Activated T-cell treated with anti-CD3 and anti-CD28 coated beads for 1 hour (primary cell): Measurements from ENCODE around the gene CNTNAP2.

Experiments used
- DNase-seq: peaks from one replicate; pipeline ENCODE4 v3.0.0-alpha.2; 2020; ENCODE audit warnings: low read depth

CNTNAP2 gene

DNA sequence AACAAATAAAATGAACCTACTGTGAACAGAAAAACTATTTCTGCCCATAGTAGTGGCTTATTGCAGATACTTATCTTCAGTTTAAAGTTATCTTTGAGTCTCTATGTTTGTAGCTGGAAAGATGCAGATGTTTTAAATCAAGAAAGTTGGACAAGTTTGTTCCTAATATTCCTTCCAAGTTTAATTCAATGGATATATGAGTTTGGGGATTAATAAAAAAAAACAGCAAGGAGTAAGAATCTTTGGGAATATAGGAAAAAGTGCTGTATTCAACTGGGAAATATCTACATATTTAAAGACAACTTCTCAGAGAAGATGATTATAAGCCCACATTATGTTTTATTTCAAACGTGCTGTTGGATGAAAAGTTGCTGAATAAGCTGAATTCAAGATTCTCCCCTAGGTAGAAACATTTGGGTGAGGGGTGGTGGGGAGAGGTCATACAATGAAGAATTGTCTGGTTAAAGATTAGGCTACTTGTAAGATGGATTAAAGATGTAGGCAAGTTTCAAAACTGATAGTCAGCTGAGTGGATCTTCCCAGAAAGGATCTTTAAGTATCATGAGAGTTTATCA lies 1135.2 kb downstream of the CNTNAP2 start:
- no peak for DNase-seq

DNA sequence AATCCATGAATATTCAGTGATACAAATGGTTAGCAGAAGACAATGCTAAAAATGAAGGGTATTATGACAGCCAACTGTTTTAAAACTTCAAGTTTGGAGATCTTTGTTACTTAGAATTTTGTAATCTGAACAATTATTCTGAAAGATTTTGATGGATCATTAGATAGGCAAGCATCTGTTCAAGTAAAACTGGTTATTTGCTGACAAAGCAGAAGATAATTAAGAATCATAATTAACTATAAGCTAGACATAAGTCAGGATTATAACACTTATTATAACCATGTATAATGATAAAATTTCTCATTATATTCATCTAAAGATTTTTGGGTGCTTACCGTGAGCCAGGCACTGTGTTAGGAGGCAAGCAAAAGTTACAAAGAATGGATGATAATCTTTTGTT lies 1145.1 kb downstream of the CNTNAP2 start:
- DNase-seq: no peak

DNA sequence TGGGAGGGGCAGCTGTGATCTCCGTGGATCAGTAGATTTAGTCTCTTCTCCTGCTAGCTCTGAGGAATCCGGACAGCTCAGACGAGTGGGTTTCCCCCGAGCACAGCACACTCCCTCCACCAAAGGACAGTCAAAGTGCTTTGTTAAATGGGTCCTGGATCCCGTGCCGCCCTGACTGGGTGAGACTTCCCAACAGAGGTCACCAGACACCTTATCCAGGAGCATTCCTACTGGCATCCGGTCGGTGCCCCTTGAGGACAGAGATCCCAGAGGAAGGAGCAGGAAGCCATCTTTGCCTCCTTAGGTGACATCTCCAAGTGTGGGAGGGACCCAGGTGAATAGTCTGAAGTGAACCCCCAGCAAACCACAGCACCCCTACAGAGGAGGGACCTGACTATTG lies 1148.9 kb downstream of the CNTNAP2 start:
- no peak for DNase-seq

- no peak for DNase-seq
These were observed 1159.5 kb downstream of the CNTNAP2 start for GRCh38 chr7:147276106-147276505.

DNA sequence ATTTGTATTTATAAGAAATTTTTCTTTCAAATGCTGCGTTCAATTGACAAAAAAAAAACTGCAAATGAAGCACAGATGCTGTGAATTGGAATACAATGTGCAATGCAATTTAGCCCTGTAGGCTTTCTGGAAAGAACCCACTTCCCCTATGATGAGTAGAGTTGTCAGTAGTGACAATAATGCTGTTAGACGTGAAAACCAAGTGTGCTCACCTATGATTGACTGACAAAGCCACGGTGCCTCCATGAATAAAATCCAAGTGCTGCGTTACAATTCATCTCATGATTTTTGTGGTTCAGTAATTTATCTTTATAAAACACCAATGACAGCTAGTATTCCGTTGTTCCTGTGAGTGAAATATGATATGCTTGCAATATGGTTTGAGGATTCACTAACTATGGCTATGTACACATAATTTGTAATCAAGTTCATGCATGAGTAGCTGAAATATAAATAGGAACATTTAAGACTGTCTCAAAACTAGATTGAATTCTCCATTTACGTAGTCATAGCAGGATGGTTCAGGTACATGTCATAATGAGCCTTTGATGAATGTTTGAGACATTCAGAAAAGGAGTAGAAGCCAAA lies 1160.3 kb downstream of the CNTNAP2 start:
- no peak for DNase-seq

GRCh38 chr7:147279514-147279913 lies 1162.9 kb downstream of the CNTNAP2 start:
- no peak for DNase-seq

- DNase-seq: no peak
These were observed 1163.4 kb downstream of the CNTNAP2 start for GRCh38 chr7:147279964-147280374.

- no peak for DNase-seq
These were observed 1165.6 kb downstream of the CNTNAP2 start for GRCh38 chr7:147282204-147282603.

DNA sequence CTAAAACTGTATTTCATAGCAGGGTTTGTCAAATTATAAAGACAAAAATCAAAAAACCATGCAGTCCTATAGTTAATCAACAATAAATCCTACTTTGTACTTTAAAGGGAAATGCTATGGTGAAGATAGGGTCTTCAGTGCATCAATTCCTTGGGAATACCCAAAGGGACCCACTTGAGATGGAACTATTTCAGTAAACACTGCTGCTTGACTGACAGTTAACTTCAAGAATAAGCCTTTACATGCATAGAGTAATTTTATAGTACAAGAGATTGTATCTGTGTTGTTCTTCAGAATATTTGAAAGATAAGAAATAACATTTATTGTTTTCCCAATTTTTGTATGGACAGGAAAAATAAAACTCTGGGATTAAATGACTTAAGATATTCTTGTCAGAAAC lies 1179.6 kb downstream of the CNTNAP2 start:
- no peak for DNase-seq

DNA sequence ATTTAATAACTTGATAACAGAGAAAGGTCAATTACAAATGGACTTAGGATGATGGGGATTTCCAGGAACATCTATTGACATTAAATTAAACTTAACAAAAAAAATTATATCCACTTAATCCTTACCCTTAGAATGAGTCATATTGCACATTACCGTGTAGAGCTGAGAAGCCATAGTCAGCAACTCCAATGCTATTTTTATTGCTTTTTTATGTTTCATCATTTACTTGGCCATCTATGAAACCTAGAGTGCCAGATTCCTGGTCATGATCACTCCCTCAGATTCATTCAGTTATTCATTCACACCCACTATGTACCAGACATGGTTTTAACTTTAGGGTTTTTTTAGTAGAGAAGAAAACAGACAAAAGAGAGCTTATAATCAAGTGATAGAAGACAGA lies 1180.4 kb downstream of the CNTNAP2 start:
- no peak for DNase-seq

DNA sequence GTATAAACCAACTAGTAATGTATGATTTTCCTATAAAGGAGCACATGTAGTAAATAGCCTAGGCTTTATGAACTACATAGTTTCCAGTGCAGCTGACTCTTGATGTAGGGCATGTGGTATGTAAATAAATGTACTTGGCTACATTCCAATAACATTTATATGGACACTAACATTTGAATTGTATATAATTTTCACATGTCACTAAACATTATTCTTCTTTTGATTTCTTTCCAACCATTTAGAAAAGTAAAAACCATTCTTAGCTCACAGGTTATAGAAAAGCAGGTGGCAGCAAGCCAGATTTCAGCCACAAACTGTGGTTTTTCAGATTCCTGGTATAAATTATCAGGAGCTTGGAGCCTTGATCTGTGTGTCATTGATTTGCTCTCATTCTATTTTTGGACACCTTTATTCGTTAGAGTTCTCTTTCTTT lies 1182.0 kb downstream of the CNTNAP2 start:
- DNase-seq: no peak

DNA sequence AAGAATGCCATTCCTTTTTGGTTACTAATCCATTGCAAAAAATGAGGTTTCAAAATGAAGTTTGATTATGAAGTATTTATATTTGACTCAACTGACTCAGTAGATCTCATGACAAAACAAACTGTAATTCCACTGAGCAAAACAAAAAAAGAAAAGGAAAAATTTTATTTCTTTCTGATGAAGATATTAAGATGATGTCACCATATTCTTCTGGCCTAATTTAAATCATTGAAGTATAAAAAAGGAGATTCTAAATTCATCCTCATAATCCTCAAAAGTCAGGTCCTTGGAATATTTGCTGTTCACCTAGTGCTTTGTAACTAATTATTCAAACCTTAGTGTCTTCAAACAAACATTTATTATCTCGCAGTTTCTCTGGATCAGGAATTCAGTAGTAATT lies 1183.7 kb downstream of the CNTNAP2 start:
- DNase-seq: no peak

GRCh38 chr7:147304376-147304775 lies 1187.8 kb downstream of the CNTNAP2 start:
- DNase-seq: no peak

DNA sequence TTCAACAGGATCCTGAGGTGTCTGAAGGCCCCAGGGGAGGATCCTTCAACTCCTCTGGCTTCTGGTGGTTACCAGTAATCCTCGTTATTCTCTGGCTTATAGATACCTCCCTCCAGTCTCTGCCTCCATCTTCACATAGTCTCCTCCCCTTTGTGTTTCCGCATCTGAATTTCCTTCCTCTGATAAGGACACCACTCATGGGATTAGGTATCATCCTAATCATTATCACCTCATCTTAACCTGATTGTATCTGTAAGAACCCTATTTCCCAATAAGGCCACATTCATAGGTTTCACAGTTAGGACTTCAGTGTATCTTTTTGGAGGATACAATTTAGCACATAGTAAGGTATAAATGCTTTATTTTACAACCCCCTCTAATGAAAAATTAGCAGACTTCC lies 1189.2 kb downstream of the CNTNAP2 start:
- DNase-seq: no peak

DNA sequence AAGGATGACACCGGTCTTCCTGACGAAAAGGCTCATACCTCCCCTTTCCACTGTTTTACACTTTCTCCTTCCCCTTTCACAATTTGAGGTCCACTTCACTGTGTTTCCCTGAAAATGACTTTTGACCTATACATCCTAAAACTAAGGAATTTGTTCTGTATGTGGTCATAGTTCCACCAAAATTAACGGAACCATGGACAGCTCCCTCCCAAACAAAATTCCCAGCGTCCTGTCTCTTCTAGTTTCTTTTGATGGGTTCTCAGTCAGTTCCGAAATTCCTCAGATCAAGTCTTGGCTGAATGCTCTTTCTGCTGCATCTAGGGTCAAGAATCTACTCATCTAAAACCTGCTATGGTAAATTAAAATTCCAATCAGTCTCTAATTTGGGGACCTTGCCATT lies 1191.9 kb downstream of the CNTNAP2 start:
- no peak for DNase-seq

DNA sequence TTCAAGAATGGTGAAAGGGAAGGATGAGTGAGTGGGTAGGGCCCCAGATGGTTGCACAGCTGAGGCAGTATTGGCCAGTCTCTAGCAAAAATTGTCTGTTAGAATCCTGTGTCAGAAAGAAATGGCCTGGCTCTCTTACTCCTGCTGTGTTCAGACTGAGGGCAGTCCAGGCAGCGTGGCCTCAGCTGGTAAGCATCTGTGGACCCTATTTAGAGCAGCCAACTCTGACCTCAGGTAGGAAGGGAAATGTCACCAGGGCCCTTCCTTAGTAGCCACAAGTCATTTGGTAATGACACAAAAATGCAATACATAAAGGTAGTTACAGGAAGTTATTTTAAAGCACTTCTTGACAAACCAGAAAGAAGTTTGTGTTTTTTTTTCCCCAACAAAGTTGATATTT lies 1194.7 kb downstream of the CNTNAP2 start:
- no peak for DNase-seq

- no peak for DNase-seq
These were observed 1204.9 kb downstream of the CNTNAP2 start for GRCh38 chr7:147321504-147321903.

GRCh38 chr7:147332988-147333387 lies 1216.4 kb downstream of the CNTNAP2 start:
- DNase-seq: no peak

DNA sequence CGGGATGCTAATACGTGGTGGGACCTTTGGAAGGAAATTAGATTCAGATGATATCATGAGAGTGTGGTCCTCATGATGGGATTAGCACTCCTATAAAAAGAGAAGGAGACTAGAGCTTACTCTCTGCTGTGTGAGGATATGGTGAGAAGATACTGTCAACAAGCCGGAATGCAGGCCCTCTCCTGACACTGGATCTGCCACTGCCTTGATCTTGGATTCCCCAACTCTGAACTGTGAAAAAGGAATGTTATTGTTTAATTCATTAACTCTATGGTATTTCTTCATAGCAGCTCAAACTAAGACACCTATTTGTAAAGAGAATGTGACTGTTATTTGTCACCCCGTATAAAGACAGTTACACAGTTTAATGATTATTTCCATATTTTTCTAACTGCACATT lies 1246.5 kb downstream of the CNTNAP2 start:
- no peak for DNase-seq

- DNase-seq: no peak
These were observed 1259.6 kb downstream of the CNTNAP2 start for GRCh38 chr7:147376192-147376591.

DNA sequence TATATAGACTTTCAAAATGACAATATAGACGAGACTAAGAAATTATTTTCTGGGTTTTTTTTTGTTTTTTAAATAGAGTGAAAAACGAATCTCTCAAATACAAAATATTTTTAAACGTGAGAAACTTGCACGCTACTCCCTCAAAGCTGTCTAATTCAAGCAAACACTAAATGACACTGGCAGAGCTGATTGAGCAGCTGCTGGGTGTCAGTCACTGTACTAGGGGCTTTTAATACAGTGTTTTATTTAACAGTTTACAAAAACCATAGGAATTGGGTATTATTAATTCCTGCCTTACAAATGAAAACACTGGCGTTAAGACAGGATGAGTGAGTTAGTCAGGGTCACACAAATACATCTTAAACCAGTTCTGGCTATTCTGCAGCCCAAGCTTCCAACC lies 1264.3 kb downstream of the CNTNAP2 start:
- no peak for DNase-seq

- no peak for DNase-seq
These were observed 1277.7 kb downstream of the CNTNAP2 start for GRCh38 chr7:147394329-147394728.

DNA sequence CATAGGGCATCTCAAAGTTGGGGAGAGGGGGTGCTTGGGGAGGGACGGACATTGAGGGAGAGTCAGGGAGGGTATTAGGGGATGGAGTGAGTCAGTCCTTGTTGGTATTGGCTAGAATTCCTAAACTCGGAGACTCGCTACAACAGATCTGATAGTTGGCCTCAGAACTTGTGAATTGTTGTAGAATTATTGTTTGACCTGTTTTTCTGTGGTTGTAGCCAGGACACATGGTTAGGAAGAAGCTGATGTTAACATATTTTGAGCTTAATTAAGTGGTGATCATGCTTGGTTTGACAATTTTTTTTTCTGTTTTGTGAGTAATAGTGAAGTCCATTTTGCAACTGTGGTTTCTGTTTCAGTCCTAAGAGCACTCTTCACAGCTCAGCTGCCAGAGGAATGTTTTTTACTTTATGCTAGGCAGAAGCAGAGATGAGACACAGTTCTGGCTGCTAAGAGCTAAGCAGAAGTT lies 1283.7 kb downstream of the CNTNAP2 start:
- no peak for DNase-seq

DNA sequence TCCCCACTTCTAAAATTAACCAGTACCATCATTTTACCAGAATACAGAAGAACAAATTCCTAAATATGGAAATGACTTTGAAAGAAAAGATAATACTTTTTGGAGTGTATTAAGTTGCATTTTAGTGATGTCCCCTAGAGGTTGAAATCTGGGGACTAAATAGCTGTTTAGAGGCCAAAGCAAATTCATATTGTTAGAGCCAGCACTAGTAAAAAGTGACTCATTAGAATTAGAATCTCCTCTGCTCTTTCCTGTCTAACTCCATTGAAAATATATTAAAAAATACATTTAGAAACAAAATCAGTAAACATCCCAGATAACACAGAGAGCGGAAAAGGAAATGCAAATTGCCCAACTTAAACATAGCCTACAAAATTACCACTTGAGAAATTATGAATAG lies 1284.3 kb downstream of the CNTNAP2 start:
- DNase-seq: no peak
